Mesenteric fat pad (tissue), 1 donor: ENCODE data around the gene CDK14. TPM values are rescaled to one million over a fixed set of nuclear protein-coding genes. Genes with fewer than 3 reads are reported as not detected.
"Not testable (repeated sequence)": the region's sequence is repeated elsewhere in the genome, so short reads cannot be mapped to it uniquely, and the experiment has no call there.

Experiments used
- DNase-seq: peaks from one replicate; pipeline ENCODE4 v3.0.0-alpha.2; 2020; ENCODE audit warnings: low spot score
- total RNA-seq: library from RNA; stranded (reverse); fragmentation: NEBNext Ultra II Directional; extraction: Animal tissue kit (Norgen Biotek cat#: 25700); gene quantifications from one replicate; pipeline ENCODE4 v1.2.1, GENCODE V29; 2021
- donor health status: DM: yes; HTN: yes; CAD: no.

Gene CDK14
- total RNA-seq, 1 donor from 2014 or later = 47.2 TPM

DNA sequence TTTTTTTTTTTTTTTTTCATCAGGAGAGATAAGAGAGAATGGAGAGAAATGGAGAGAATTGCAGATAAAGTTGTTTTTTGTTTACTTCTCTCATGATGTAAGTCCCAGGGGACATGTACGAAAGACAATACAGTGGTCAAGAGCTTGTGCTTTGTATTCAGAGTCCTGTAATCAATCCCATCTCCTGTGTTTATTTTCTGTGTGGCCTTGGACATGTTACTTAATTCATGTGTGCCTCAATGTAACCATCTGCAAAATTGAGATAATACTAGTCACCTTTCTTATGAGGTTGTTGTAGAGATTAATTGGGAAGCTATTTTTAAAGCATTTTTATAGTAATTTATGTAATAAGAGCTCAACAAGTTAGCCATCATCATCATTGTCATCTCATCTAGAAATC lies 117.5 kb downstream of the CDK14 start:
- no peak for DNase-seq

DNA sequence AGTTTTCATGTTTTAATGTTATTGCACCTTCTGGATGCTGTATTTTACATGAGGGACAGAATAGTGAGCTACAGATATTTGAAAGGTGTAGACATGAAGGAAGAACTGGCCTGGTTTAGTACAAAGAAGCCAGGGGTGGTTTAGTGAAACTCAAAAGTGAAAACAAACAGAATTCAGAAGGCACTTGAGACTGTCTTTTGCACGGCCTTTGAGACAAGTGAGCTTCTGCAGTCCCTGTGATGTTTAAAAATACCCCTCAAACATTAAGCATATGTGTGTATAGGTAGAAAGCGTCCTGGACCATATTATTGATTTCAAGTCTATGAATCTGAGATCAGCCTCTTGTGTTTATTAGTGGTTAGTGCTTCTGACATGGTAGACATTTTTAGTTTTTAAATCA lies 118.9 kb downstream of the CDK14 start:
- DNase-seq = no peak

DNA sequence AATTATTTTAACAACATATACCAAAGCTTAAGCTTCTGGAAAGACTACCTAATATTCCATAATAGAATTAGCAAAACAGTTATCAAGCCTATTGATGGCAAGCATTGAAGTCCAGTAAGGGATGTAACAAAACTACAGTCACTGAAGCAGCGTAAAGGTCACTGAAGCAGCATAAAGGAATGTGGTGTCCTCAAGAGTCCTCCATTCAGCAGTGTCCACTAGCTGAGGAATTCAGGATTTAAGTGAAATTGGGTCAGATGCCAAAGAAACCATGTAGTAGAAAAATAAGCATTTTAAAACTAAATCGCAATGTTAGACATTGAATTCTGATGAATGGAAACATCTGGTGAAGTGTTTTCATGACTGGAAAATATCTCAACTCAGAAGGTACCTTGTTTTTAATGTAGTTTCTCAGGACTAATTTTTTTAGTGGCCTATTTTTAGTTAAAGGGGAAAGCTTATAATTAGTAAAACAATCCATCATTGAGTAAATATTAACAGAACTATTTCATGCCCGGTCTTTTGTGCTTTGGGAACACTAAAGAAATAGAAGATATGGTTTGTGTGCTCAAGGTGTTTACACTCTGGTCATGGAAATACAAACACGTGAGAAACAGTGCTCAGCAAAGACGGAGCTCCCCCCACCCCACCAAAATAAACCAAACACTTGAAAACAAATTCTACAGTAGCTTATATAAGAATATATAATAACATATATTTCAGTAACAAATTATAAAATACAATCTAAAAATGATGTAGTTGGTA lies 121.4 kb downstream of the CDK14 start:
- no peak for DNase-seq

DNA sequence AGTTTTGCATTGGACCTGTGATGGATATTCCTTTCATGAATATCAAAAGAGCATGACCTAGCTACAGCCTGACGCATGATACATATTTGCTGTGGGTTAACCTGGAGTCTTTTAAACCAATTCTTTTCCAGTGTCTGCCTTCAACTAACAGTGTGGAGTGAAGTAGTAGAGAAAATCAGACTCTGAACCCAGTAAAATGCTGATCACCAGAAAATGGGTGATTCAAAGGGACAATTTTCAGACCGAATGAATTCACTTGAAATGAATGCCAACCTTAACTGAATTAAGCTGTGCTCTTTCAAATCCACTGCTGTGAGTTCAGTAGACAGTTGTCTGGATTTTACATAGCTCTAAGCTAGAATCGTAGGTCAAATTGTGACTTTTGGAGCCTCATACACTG lies 123.0 kb downstream of the CDK14 start:
- DNase-seq = no peak

DNA sequence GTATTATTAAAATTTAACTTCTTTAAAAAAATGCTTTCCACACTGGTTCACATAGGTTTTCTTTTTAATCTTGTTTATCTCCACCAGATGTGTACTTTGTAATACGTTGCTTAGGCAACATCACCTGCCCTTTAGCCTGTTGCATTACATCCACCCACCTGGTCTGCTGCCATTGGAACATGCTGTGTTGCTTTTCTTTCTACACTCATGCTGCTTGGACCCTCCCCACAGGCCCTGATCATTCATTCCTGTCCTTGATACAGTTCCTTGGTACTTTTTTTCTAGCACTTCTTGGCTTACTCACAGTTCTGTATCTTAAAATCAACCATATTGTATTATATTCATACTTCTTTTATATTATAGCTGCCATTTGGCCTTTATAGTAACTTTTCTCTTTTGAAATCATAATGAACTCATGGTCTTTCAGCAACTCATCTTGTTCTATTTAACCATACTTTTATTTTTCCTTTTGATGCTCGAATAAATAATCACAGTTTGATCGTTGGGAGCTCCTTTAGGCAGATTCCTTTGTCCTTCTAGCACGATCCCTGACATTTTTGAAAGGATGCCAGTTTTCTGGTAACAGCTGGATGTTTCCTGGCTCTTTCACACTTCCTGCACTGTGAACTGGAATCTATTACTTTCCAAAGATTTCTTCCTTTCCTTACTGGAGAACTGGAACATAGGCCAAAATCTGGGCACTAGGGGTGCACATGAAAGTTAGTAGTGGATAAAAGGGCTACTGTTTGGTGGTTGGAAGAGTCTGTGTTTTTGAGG lies 125.1 kb downstream of the CDK14 start:
- DNase-seq = no peak

DNA sequence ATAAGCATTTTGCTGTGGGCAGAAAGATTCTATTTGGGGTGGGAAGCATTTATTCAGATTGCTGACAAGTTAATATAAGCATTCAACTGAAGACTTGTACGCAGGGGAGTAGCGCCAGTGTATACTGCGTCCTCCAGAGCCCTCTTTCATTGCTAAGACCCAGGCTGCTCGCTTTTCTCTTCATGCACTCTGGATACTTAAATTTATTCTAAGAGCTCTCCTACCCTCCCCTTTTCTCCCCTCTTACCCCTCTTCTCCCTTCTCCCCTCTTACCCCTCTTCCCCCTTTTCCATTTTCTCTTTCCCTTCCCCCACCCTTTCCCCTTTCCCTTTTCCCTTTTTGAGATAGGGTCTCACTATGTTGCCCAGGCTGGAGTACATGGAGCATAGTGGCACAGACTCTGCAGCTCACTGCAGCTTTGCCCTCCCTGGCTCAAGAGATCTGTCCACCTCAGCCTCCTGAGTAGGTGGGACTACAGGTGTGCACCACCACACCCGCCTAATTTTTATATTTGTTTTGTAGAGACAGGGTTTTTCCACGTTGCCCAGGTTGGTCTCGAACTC lies 125.8 kb downstream of the CDK14 start:
- no peak for DNase-seq

DNA sequence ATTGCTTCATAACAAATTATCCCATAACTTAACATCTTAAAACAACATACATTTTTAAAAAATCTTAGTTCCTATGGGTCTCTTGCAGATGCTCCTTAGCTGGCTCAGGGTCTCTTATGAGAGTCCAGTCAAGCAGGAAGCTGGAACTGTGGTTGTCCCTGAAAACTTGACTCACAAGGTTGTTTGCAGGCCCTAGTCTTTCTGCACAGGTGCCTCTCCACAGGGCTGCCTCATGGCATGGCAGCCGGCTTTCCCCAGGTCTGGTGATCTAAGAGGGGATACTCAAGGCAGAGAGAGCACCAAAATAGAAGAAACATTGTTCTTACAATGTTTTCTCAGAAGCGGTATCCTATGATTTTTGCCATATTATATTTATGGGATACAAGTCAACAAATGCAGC lies 127.1 kb downstream of the CDK14 start:
- no peak for DNase-seq

DNA sequence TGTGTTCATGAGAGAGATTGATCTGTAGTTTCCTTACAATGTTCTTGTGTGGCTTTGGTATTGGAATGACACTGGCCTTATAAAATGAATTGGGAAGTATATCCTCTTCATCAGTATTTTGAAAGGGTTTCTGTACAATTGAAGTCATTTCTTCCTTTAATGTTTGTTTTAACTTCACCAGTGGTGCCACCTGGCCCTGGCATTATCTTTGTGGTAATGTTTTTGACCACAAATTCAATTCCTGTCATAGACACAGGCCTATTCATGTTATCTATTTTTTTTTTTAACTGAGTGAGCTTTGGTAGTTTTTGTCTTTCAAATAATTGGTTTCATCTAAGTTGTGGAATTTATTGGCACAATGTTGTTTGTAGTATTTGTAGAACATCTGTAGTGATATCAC lies 127.7 kb downstream of the CDK14 start:
- no peak for DNase-seq

DNA sequence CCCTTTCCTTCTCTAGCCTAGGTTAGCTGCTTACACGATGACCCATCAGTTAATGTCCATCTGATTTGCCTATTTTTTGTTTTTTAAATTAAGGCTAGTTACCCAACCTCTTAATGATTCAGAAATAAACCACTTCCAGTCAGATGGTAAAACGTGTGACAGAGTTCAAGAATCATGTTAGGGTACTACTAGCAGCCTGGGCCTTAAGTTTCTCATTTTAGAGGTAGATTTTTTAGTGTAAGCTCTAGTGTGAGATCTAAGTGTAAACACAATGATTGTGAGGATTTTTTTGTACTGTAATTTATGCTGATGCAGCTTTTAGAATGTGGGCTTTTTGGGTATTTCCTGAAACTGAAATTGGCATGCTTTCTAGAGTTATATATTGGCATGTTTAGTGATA lies 130.0 kb downstream of the CDK14 start:
- DNase-seq = no peak

DNA sequence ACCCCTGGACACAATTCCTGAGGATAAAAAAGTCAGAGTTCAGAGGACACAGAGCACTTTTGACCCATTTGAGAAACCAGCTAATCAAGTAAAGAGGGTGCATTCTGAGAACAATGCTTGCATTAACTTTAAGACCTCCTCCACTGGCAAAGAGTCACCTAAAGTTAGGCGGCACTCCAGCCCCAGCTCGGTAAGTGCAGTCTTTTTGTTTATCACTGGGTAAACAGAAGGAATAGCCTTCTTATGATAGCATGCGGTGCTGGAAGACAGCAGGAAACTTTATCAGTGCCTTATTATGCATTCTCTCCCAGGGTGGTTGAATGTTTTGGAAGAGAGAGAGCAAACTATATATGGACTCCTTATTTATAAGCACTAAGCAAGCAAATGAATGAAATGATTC lies 130.5 kb downstream of the CDK14 start:
- DNase-seq = no peak

DNA sequence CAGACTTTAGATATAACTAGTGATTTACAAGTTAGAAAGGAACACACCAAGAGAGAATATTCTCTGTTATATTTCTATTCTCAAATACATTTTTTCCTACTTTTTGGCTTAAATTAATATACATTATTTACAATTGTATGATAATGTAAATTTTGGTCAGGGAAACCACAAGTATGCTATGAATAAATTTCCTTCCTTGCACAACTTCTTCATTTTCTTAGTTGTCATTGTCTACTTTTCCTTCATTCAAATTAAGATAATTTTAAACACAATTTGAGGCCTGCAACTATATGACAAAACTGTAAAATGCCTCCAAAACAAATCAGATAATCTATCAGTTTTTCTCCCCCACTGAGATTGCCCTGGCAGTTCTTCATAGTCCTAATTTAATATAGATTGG lies 131.3 kb downstream of the CDK14 start:
- DNase-seq = no peak

DNA sequence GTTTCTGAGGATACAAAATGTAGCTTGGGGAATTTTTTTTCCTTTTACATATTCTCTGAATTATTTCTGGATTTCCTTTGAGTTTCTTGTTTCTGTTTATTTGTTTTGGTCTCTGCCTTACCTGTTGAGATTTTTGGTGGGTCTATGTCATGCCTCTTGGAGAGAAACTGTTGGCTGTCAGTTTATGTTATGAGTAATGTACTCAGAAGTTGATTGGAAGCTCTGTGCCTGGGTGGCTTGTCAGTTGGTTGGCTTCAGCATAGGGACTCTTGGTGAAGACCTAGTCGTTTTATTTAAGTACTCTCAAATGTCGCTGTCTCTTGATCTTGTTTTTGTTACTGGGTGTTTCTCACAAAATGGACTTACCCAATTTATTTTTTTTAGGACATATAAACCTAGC lies 132.4 kb downstream of the CDK14 start:
- no peak for DNase-seq

DNA sequence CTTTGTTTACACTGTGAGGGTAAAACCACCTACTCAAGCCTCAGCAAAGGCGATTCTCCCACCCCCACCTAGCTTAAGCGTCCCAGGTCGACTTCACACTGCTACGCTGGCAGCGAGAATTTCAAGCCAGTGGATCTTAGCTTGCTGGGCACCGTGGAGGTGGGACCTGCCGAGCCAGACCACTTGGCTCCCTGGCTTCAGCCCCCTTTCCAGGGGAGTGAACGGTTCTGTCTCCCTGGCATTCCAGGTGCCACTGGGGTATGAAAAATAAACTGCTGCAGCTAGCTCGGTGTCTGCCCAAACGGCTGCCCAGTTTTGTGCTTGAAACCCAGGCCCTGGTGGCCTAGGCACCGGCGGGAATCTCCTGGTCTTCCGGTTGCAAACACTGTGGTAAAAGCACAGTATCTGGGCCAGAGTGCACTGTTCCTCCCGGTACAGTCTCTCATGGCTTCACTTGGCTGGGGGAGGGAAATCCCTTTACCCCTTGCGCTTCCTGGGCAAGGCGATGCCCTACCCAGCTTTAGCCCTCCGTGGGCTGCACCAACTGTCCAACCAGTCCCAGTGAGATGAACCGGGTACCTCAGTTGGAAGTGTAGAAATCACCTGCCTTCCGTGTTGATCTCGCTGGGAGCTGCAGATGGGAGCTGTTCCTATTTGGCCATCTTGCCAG lies 139.6 kb downstream of the CDK14 start:
- DNase-seq = not testable (repeated sequence)

DNA sequence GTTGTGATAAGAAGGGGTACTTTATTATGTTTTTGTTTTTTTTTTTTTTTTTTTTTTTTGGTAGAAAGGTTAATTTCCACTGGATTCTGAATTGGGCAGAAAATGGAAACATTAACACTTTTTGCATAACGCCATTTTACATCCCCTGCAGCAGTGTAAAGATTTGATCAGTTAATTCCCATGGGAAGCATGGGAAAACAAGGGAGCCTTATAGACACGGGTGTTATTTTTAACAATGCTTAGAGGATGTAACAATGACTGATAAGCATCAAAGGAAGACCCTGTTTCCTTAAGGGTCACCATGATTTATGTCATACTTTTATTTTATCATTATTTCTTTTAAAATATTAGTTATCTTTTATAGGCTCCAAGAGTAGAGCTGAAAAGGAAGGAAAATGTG lies 140.2 kb downstream of the CDK14 start:
- no peak for DNase-seq

DNA sequence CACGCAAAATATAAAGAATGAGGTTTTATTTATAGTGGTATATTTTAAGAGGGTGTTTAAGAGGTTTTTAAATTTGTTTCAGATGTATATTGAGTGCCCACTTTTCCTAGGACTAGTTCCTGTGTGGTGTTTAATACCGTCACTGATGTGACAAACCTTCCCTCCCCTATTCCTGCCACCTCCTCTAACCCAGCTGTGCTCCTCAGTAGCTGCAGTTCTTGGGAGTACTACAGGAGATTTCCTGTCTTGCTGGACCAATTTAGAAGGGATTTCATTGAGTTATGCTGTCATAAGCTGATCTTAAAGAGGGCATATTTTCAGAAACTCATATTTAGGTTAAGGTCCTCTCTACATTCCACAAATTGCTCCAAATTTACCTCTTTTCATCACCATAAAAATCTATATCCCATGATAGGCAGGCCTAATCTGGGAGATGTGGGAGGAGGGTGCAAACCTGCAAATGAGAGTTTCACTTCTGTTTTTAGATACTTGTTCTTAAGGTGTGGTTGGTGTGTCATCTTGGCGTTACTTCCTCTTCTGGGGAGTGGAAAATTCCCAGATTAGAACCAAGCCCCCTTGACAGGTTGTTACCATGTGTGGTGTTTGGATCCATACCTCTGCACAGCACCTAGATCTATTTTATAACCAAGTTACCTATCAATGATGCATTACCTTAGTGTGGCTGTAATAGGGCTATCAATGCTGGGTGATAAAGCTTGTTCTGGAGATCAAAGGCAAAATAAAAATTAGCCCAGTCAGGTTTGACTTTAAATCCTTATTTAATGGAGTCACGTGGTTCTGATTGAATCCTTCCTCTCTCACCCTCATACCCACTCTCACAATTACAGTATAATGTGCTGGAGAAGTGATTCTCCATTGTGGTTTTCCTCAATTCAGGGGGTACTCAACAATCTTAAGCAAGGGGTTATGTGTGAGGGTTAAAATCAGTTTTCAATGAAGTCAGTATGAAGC lies 141.1 kb downstream of the CDK14 start:
- no peak for DNase-seq

DNA sequence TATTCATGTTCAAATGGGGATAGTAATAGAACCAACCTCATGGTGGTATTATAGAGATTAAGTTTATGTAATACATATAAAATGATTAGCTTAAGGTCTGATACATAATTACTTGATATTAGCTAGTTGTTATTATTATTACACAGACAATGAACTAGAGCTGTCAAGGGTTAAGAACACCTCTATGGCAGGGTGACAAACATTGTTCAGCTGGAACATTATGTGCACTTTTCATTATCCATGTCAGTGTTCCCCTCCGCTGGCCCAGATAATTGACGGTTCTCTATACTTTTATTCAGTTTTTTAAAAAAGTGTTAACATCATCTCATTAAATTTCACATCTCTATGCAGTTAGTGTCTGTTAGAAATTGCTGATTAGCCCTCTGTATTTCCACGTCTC lies 142.1 kb downstream of the CDK14 start:
- DNase-seq = no peak

DNA sequence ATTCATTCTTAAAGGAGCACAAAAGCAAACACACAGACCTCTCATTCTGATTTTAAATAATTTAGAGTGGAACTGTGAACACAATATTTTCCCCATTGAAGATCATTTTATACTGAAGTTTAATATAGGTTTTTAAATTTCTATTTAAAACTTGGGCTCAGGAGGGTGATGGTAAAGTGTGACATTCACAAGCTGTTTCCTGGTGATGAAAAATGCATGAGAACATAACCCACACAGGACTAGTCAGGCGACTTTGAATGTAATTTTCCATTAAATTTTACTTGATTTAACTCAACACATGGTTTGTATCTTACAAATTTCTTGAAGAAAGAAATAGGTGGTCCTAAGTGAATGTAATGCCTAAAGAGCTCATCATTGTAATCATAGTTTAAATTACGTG lies 143.6 kb downstream of the CDK14 start:
- DNase-seq = no peak

DNA sequence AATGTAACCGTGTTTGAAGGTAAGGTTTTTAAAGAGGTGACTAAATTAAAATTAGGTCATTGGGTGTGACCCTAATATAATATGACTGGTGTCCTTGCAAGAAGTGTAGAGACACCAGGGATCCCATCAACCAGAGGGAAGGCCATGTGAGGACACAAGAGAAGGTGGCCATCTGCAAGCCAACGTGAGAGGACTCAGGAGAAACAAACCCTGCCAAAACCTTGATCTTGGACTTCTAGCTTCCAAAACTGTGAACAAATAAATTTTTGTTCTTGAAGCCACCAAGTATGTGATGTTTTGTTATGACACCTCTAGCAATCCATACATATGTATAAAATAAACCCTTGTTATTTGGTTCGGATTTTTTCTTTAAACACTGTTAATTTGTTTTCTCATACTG lies 144.3 kb downstream of the CDK14 start:
- no peak for DNase-seq

DNA sequence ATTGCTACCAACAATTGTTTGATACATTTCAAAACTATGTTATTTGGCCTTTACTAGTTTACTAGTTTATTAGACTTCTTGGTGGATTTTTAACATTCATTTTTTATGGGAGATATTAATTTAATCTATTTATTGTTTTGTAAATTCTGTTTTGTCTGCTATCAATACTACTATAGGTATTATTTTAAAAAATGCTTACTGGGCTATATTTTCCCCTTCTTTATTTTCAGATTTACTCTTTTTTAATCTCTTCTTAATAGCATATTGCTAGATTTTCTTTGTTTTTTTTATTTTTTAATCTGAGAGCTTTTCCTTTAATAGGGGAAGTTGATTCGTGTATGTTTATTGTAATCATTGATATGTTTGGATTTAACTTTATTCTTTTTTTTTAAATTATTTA lies 147.5 kb downstream of the CDK14 start:
- no peak for DNase-seq

DNA sequence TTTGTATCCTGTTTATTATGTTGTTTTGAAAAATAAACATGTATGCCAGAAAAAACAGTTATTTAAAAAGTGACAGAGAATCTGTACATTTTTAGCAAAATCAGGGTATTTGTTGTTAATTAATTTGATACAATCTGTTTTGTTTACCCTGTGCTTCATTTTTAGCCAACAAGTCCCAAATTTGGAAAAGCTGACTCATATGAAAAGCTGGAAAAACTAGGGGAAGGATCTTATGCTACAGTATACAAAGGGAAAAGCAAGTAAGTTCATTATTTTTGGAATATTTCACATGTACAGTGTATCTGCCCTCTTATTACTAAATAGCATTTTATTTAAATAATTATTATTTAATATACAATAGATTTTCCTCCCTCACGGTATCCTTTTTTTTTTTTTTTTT lies 151.4 kb downstream of the CDK14 start:
- DNase-seq = no peak

DNA sequence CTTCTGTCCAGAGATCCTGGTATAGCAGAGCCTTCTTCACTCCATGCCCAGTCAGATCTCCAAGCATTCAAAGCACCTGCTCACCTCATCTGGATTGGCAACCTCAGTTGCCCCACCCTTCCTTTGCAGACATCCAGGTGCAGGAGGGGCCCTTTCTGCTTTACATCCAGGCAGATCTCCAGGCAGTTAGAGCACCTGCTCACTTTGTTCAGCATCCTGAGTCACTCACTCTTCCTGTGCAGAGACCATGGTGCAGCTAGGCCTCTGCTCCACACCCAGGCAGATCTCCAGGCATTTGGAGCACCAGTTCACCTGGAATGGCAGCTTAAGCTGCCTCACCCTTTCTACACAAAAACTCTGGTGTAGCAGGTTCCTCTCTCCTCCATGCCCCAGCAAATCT lies 153.1 kb downstream of the CDK14 start:
- DNase-seq = no peak
